Esophagus squamous epithelium (tissue), 4 donors: ENCODE results near the gene FRMD4A.

ENCODE experiments used
- CTCF ChIP-seq, 6 experiments: fragments of 450-650 bp in 4 of 6; fragments of 200-600 bp in 2 of 6; sonication (generic) in 2 of 6; IDR thresholded peaks; one replicate each; pipeline ENCODE4 v1.5.1; 2016 to 2019; ENCODE audit warnings: antibody characterized with exemption in 6 of 6, mild to moderate bottlenecking in 4 of 6, moderate library complexity in 4 of 6
- POLR2A ChIP-seq, 4 donors: fragments of 450-650 bp; IDR thresholded peaks; one replicate each; pipeline ENCODE4 v1.6.1; 2017; ENCODE audit warnings: antibody characterized with exemption in 4 of 4, mild to moderate bottlenecking in 4 of 4, moderate library complexity in 3 of 4

GRCh38 chr10:13809427-13809826 lies 521.3 kb downstream of the FRMD4A start:
- TF ChIP-seq POLR2A (IDR thresholded peaks at IDR 0.05) = no peak
- no peak for TF ChIP-seq CTCF (IDR thresholded peaks at IDR 0.05)
